Liver (tissue), 3 donors: ENCODE results near the gene UMODL1.

Source experiments
- ATF3 ChIP-seq: IDR thresholded peaks from 2 replicates; pipeline ENCODE4 v1.6.1; 2016; ENCODE audit warnings: antibody characterized with exemption
- CTCF ChIP-seq: fragments of 150-350 bp; IDR thresholded peaks from 2 replicates; pipeline ENCODE4 v1.5.1; 2017; ENCODE audit warnings: improper control_type of control experiment, low read depth, low read length; ENCODE audit not compliant: missing input control
- EGR1 ChIP-seq, 2 donors: IDR thresholded peaks; 2 replicates each; pipeline ENCODE4 v1.6.1; 2016 to 2018; ENCODE audit warnings: antibody characterized with exemption in 2 of 2, low read depth in 2 of 2
- FOXA2 ChIP-seq: IDR thresholded peaks from 2 replicates; pipeline ENCODE4 v1.6.1; 2016; ENCODE audit warnings: antibody characterized with exemption
- HNF4G ChIP-seq: IDR thresholded peaks from 2 replicates; pipeline ENCODE4 v1.6.1; 2016; ENCODE audit warnings: antibody characterized with exemption
- MAX ChIP-seq: IDR thresholded peaks from 2 replicates; pipeline ENCODE4 v1.6.1; 2016; ENCODE audit warnings: antibody characterized with exemption
- RAD21 ChIP-seq, 2 donors: IDR thresholded peaks; 2 replicates each; pipeline ENCODE4 v1.6.1; 2016; ENCODE audit warnings: antibody characterized with exemption in 2 of 2, mild to moderate bottlenecking in 2 of 2
- REST ChIP-seq: IDR thresholded peaks from 2 replicates; pipeline ENCODE4 v1.6.1; 2016; ENCODE audit warnings: antibody characterized with exemption, mild to moderate bottlenecking
- SP1 ChIP-seq: IDR thresholded peaks from 2 replicates; pipeline ENCODE4 v1.6.1; 2018; ENCODE audit warnings: antibody characterized with exemption, mild to moderate bottlenecking
- TAF1 ChIP-seq: conservative IDR thresholded peaks from 2 replicates; pipeline ENCODE4 v1.6.1; 2016; ENCODE audit warnings: antibody characterized with exemption, mild to moderate bottlenecking
- YY1 ChIP-seq: IDR thresholded peaks from 2 replicates; pipeline ENCODE4 v1.6.1; 2016; ENCODE audit warnings: antibody characterized with exemption, mild to moderate bottlenecking
- donor health status: healthy.
- donor health status: healthy.

- no peak for TF ChIP-seq CTCF
- no peak for TF ChIP-seq RAD21 (IDR thresholded peaks at IDR 0.05)
- TF ChIP-seq MAX: no peak
- TF ChIP-seq HNF4G: no peak
- no peak for TF ChIP-seq REST
- TF ChIP-seq FOXA2: no peak
- TF ChIP-seq TAF1: no peak
- no peak for TF ChIP-seq EGR1 (IDR thresholded peaks at IDR 0.05; ENCODE audit: low read depth in 2 of 2)
- no peak for TF ChIP-seq YY1
- TF ChIP-seq ATF3: no peak
- no peak for TF ChIP-seq SP1
Observed at GRCh38 chr21:42140196-42140934, 69.2 kb downstream of the UMODL1 start.
